Progenitor cell of endocrine pancreas (in vitro differentiated cells): ENCODE measurements around the gene ZMIZ2. TPM values are rescaled to one million over a fixed set of nuclear protein-coding genes. Genes with fewer than 3 reads are reported as not detected.
A peak's percentile ranks its signal among the peaks of the same experiment; 100 is the strongest.

Source experiments
- DNase-seq: peaks from one replicate; pipeline ENCODE4 v3.0.0; 2021; ENCODE audit warnings: low spot score; ENCODE audit not compliant: unreplicated experiment
- H3K27ac Mint-ChIP-seq: 2 replicates; pipeline ENCODE4 v1.8.0; 2021; ENCODE audit warnings: mild to moderate bottlenecking, moderate library complexity, mixed read lengths
- H3K27me3 Mint-ChIP-seq: 2 replicates; pipeline ENCODE4 v1.8.0; 2021; ENCODE audit warnings: mixed read lengths
- H3K36me3 Mint-ChIP-seq: 2 replicates; pipeline ENCODE4 v1.8.0; 2022; ENCODE audit warnings: mixed read lengths; ENCODE audit not compliant: insufficient read depth
- H3K4me1 Mint-ChIP-seq: 2 replicates; pipeline ENCODE4 v1.8.0; 2021; ENCODE audit warnings: low read depth, mixed read lengths
- H3K4me3 Mint-ChIP-seq: 2 replicates; pipeline ENCODE4 v1.8.0; 2021; ENCODE audit warnings: low read depth, mild to moderate bottlenecking, moderate library complexity, mixed read lengths
- H3K9me3 Mint-ChIP-seq: 2 replicates; pipeline ENCODE4 v1.8.0; 2021; ENCODE audit warnings: low read depth, mixed read lengths
- total RNA-seq: library from RNA; stranded (reverse); gene quantifications from 2 replicates; pipeline ENCODE4 v1.2.1, GENCODE V29; 2021
- TF ChIP-seq, protein P1 (sequence below): fragments of 200-600 bp; sonication (generic); IDR thresholded peaks from one replicate; pipeline ENCODE4 v1.5.0; 2021; ENCODE audit warnings: antibody characterized with exemption, mild to moderate bottlenecking; ENCODE audit not compliant: unreplicated experiment

Gene ZMIZ2
- total RNA-seq, 1 donor from 2014 or later = 222 TPM

- H3K4me1 Mint-ChIP-seq = no peaks in the 10 kb centered on the region
- no peak overlapping the region for H3K27ac Mint-ChIP-seq
- no peak for DNase-seq
- H3K36me3 Mint-ChIP-seq = peaks cover 10% of the 10 kb centered on the region
- no peaks in the 10 kb centered on the region for H3K27me3 Mint-ChIP-seq
- TF ChIP-seq, protein P1, sequence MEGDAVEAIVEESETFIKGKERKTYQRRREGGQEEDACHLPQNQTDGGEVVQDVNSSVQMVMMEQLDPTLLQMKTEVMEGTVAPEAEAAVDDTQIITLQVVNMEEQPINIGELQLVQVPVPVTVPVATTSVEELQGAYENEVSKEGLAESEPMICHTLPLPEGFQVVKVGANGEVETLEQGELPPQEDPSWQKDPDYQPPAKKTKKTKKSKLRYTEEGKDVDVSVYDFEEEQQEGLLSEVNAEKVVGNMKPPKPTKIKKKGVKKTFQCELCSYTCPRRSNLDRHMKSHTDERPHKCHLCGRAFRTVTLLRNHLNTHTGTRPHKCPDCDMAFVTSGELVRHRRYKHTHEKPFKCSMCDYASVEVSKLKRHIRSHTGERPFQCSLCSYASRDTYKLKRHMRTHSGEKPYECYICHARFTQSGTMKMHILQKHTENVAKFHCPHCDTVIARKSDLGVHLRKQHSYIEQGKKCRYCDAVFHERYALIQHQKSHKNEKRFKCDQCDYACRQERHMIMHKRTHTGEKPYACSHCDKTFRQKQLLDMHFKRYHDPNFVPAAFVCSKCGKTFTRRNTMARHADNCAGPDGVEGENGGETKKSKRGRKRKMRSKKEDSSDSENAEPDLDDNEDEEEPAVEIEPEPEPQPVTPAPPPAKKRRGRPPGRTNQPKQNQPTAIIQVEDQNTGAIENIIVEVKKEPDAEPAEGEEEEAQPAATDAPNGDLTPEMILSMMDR = no peak
- no peak overlapping the region for H3K4me3 Mint-ChIP-seq
- no peaks in the 10 kb centered on the region for H3K9me3 Mint-ChIP-seq
These were observed 9.1 kb downstream of the ZMIZ2 start for GRCh38 chr7:44757739-44758138.

GRCh38 chr7:44759246-44759645 is 10.6 kb downstream of the ZMIZ2 start:
- no peak overlapping the region for H3K4me3 Mint-ChIP-seq
- TF ChIP-seq, protein P1 = no peak
- DNase-seq = no peak
- H3K4me1 Mint-ChIP-seq = no peaks in the 10 kb centered on the region
- no peak overlapping the region for H3K27ac Mint-ChIP-seq
- no peaks in the 10 kb centered on the region for H3K27me3 Mint-ChIP-seq
- peaks cover 17% of the 10 kb centered on the region for H3K36me3 Mint-ChIP-seq
- no peaks in the 10 kb centered on the region for H3K9me3 Mint-ChIP-seq

GRCh38 chr7:44760034-44760580 is 11.5 kb downstream of the ZMIZ2 start:
- Mint-ChIP-seq H3K27ac (peak overlapping the region; percentile 25), H3K9me3 (no peaks in the 10 kb centered on the region), H3K27me3 (no peaks in the 10 kb centered on the region), H3K4me3 (no peak overlapping the region), H3K4me1 (no peaks in the 10 kb centered on the region), H3K36me3 (peaks cover 19% of the 10 kb centered on the region)
- DNase-seq = no peak
- TF ChIP-seq, protein P1 = no peak

GRCh38 chr7:44761207-44762161 is 12.8 kb downstream of the ZMIZ2 start:
- no peak for DNase-seq
- H3K4me1 Mint-ChIP-seq = no peaks in the 10 kb centered on the region
- no peak overlapping the region for H3K4me3 Mint-ChIP-seq
- peaks cover 23% of the 10 kb centered on the region for H3K36me3 Mint-ChIP-seq
- H3K27me3 Mint-ChIP-seq = no peaks in the 10 kb centered on the region
- H3K27ac Mint-ChIP-seq = no peak overlapping the region
- no peaks in the 10 kb centered on the region for H3K9me3 Mint-ChIP-seq
- TF ChIP-seq, protein P1 = no peak

- peaks cover 25% of the 10 kb centered on the region for H3K36me3 Mint-ChIP-seq
- TF ChIP-seq, protein P1 = no peak
- H3K27me3 Mint-ChIP-seq = no peaks in the 10 kb centered on the region
- H3K4me3 Mint-ChIP-seq = no peak overlapping the region
- no peaks in the 10 kb centered on the region for H3K9me3 Mint-ChIP-seq
- no peaks in the 10 kb centered on the region for H3K4me1 Mint-ChIP-seq
- H3K27ac Mint-ChIP-seq = peak overlapping the region; percentile 29
- DNase-seq = no peak
These were observed 13.7 kb downstream of the ZMIZ2 start for GRCh38 chr7:44762300-44762699.
